ENCODE data around the gene PLGRKT. TPM values are rescaled to one million over a fixed set of nuclear protein-coding genes. Genes with fewer than 3 reads are reported as not detected.
"Not testable (repeated sequence)": the region's sequence is repeated elsewhere in the genome, so short reads cannot be mapped to it uniquely, and the experiment has no call there.

PLGRKT gene
- total and polyA plus RNA-seq, 8 donors: 18.9 to 28.2 (median 22.2) TPM

DNA sequence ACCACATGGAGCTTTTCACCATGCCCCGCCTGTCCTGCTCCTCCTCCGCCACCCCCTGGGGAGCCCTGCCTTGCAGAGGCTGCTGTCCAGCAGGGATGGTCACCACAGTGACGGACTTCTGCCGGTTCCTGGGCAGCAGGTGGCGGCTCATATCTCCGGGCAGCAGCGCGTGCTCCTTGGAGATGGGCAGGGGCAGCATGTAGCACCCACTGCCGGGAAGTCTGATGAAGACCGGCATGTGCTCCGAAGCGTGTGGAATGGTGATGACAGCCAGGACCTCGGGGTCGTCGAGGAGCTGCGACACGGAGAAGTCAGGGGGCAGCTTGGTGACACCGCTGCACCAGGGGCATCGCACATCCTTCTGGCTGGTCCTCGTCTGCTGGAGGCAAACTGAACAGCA is 19.2 kb downstream of the PLGRKT start:
- Histone ChIP-seq H3K4me3 (no peak overlapping the region), H3K27me3 (no peaks in the 10 kb centered on the region), H3K4me1 (no peaks in the 10 kb centered on the region), H3K27ac (no peak overlapping the region), H3K36me3 (peaks cover 0 to 11% of the 10 kb centered on the region in 2 donors), H3K9me3 (peaks cover 0 to 3% of the 10 kb centered on the region in 2 donors)
- DNase-seq: no peak
- intact Hi-C loops (cut with DNase I): no loop called here
- TF ChIP-seq, protein P1, sequence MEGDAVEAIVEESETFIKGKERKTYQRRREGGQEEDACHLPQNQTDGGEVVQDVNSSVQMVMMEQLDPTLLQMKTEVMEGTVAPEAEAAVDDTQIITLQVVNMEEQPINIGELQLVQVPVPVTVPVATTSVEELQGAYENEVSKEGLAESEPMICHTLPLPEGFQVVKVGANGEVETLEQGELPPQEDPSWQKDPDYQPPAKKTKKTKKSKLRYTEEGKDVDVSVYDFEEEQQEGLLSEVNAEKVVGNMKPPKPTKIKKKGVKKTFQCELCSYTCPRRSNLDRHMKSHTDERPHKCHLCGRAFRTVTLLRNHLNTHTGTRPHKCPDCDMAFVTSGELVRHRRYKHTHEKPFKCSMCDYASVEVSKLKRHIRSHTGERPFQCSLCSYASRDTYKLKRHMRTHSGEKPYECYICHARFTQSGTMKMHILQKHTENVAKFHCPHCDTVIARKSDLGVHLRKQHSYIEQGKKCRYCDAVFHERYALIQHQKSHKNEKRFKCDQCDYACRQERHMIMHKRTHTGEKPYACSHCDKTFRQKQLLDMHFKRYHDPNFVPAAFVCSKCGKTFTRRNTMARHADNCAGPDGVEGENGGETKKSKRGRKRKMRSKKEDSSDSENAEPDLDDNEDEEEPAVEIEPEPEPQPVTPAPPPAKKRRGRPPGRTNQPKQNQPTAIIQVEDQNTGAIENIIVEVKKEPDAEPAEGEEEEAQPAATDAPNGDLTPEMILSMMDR (IDR thresholded peaks at IDR 0.05): no peak
- ATAC-seq: no peak

DNA sequence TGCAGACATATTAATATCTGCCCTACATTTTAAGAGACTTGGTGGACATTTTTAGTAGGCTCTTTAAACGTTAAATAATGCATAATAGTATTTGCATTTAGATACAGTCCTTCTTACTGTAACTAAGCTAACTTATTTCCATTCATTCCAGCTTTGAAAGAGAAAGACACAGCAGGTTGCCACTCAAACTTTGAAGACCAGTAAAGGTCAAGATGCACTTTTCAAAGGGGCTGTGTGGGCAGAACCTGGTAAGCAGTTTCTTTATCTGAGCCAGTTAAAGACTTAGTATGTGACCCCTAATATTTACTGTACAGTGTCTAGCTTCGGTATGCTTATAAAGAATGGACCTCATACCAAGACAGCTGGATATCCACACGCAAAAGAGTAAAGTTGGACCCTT is 20.8 kb downstream of the PLGRKT start:
- no peaks in the 10 kb centered on the region for H3K4me1 ChIP-seq

DNA sequence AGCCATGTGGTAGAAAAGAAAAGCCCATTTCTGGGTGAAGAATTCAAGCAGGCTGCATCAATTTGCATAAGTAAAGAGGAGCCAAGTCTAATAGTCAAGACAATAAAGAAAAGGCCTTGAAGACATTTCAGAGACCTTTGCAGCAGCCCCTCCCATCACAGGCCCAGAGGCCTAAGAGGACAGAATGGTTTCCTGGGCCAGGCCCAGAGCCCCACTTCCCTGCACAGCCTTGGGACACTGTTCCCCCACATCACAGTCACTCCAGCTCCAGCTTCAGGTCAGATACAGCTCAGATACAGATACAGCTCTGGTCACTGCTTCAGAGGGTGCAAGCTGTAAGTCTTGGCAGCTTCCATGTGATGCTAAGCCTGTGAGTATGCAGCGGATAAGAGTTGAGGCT is 29.1 kb downstream of the PLGRKT start:
- H3K4me3 ChIP-seq: no peak overlapping the region
- intact Hi-C loops (cut with DNase I): no loop called here
- no peak overlapping the region for H3K27ac ChIP-seq
- TF ChIP-seq, protein P1 (IDR thresholded peaks at IDR 0.05): no peak
- no peaks in the 10 kb centered on the region for H3K27me3 ChIP-seq
- H3K36me3 ChIP-seq: peaks cover 0 to 9% of the 10 kb centered on the region in 2 donors
- H3K4me1 ChIP-seq: no peaks in the 10 kb centered on the region
- H3K9me3 ChIP-seq: peaks cover 0 to 46% of the 10 kb centered on the region in 2 donors
- ATAC-seq (no peak), DNase-seq (no peak)

More for the DNA sequence above, 20.8 kb downstream of the PLGRKT start:
- H3K9me3 ChIP-seq: peaks cover 0 to 3% of the 10 kb centered on the region in 2 donors
- no peak overlapping the region for H3K4me3 ChIP-seq
- TF ChIP-seq, protein P1 (IDR thresholded peaks at IDR 0.05): no peak
- peaks cover 0 to 11% of the 10 kb centered on the region in 2 donors for H3K36me3 ChIP-seq
- ATAC-seq (no peak), DNase-seq (no peak)
- H3K27ac ChIP-seq: no peak overlapping the region
- intact Hi-C loops (cut with DNase I): no loop called here
- no peaks in the 10 kb centered on the region for H3K27me3 ChIP-seq

DNA sequence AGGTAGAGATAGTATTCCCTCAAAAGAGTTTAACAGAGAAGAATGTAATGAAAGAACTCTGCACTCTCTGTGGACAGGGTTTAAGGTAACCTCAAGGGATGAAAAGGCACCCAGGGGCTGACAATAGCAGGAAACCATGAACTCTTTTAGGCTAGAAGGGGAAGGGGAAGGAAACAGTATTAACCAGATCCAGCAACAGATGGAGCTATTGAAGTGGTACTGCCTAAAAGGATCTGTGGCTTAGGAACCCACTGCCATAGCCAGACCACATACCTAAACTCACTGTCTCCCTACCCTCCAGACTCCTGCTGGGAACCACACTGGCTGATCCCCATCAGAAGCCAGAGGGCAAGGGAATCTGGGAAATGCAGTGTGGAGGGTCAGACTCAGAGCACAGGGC is 35.5 kb downstream of the PLGRKT start:
- Histone ChIP-seq H3K9me3 (peaks cover 0 to 23% of the 10 kb centered on the region in 2 donors), H3K4me1 (no peaks in the 10 kb centered on the region), H3K27me3 (no peaks in the 10 kb centered on the region), H3K27ac (no peak overlapping the region), H3K4me3 (no peak overlapping the region), H3K36me3 (no peaks in the 10 kb centered on the region)
- ATAC-seq (no peak), DNase-seq (no peak)
- intact Hi-C loops (cut with DNase I): no loop called here
- TF ChIP-seq, protein P1 (IDR thresholded peaks at IDR 0.05): no peak

DNA sequence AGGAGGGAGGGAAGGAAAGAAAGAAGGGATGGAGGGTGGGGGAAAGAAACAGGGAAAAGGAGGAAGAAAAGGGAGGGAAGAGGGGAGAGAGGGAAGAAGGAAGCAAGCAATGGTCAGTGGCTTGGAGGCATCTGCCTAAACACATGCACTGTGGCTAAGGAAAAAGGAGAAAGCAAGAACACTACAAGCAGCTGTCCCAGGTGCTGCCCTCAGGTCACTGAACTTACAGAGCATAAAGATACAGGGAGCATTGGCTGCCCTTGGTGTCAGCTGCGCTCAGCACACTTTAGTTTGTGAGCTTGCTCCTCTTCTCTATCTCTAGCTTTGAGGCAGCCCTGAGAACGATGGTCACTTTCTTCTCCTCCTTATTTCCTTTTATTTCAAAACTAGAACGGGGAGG is 40.2 kb downstream of the PLGRKT start:
- H3K27ac ChIP-seq; H3K4me1 ChIP-seq; H3K9me3 ChIP-seq; H3K36me3 ChIP-seq; intact Hi-C loops (cut with DNase I); H3K4me3 ChIP-seq; DNase-seq; H3K27me3 ChIP-seq; ATAC-seq: not testable (repeated sequence)

DNA sequence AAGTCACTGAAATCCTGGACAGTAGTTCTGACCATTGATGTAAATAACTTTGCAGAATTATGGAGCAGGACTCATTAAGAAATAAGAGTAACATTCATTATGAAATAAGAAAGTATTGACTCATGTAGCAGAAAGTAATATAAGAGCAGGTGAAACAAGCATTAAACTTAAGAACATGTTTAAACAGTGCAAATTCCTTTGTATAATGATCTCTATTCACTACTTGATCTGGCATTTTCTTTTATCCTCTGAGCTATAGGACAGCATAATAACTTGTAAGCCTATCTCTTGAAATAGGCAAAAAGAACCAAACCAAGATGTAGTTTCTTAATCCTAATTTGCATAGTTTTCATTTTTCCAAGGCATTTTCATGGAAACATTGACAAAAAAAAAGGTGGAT is 42.3 kb downstream of the PLGRKT start:
- ATAC-seq (no peak), DNase-seq (no peak)
- Histone ChIP-seq H3K9me3 (no peaks in the 10 kb centered on the region), H3K36me3 (no peaks in the 10 kb centered on the region), H3K27ac (no peak overlapping the region), H3K27me3 (no peaks in the 10 kb centered on the region), H3K4me3 (no peak overlapping the region), H3K4me1 (no peaks in the 10 kb centered on the region)
- intact Hi-C loops (cut with DNase I): no loop called here
- TF ChIP-seq, protein P1 (IDR thresholded peaks at IDR 0.05): no peak

DNA sequence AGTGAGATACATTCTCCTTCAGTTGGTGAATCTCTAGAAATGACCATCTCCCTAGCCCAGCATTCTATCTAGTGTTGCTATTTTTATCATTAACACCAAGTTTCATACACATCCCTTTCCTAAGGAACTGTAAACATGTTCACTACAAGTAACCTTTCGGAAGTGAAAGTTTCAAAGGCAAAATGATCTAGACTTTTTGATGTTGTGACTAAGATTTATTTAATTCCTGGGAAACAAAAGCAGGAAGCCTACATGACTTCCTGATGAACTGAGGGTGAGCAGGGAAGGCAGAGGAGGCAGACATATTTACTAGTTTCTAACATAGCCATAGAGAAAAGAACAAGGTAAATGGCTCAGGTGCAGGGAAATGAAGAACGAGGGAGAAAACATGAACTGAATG is 43.7 kb downstream of the PLGRKT start:
- H3K4me3 ChIP-seq; ATAC-seq; H3K9me3 ChIP-seq; H3K27ac ChIP-seq; H3K36me3 ChIP-seq; intact Hi-C loops (cut with DNase I); H3K4me1 ChIP-seq; DNase-seq; H3K27me3 ChIP-seq: not testable (repeated sequence)
